HEK293 (cell line): ENCODE measurements around the gene TPM4.
A peak's percentile ranks its signal among the peaks of the same experiment; 100 is the strongest.

Experiments used
- CTCF ChIA-PET: fragments of 350-600 bp; formaldehyde crosslinking; extraction: SDS; loops from one replicate; lab custom pipeline; 2021; ENCODE audit warnings: antibody characterized with exemption; lab: Yijun Ruan, JAX
- POLR2A ChIA-PET: fragments of 300-600 bp; formaldehyde crosslinking; extraction: SDS; loops from one replicate; lab custom pipeline; 2020; ENCODE audit warnings: antibody characterized with exemption, inconsistent platforms; lab: Yijun Ruan, JAX
- H3K27ac ChIP-seq: fragments of 200-500 bp; sonication (Bioruptor generic); 2 replicates; pipeline ENCODE4 v1.5.1; 2014; ENCODE audit warnings: low read depth, low read length, control low read depth, inconsistent platforms; ENCODE audit errors: extremely low read depth
- H3K36me3 ChIP-seq, 2 experiments: fragments of 200-500 bp in 1 of 2; sonication (Bioruptor generic) in 1 of 2; 1 replicate in 1 of 2; 2 replicates in 1 of 2; pipeline ENCODE4 v1.5.1; 2014 to 2017; ENCODE audit warnings: inconsistent platforms in 2 of 2, low read length in 2 of 2; ENCODE audit not compliant: control insufficient read depth in 2 of 2, insufficient read depth in 1 of 2
- H3K4me1 ChIP-seq: fragments of 200-500 bp; sonication (Bioruptor generic); 2 replicates; pipeline ENCODE4 v1.5.1; 2014; ENCODE audit warnings: mild to moderate bottlenecking, low read length, inconsistent platforms; ENCODE audit not compliant: control insufficient read depth, insufficient read depth
- H3K4me3 ChIP-seq: 2 replicates; pipeline ENCODE4 v1.5.1; 2011; ENCODE audit warnings: low read depth, mild to moderate bottlenecking, control low read depth, low read length, moderate library complexity
- H3K9me3 ChIP-seq: fragments of 200-500 bp; sonication (Bioruptor generic); 2 replicates; pipeline ENCODE4 v1.5.1; 2014; ENCODE audit warnings: low read depth, low read length, inconsistent platforms; ENCODE audit not compliant: control insufficient read depth, insufficient read depth
- KLF1 ChIP-seq: fragments of 450-650 bp; formaldehyde crosslinking; IDR thresholded peaks from 2 replicates; pipeline ENCODE4 v1.5.1; 2016; ENCODE audit warnings: missing biosample characterization, missing genetic modification characterization
- PBX3 ChIP-seq: sonication (generic); formaldehyde crosslinking; IDR thresholded peaks from 2 replicates; pipeline ENCODE4 v1.8.1; 2022; ENCODE audit warnings: mild to moderate bottlenecking, moderate library complexity, missing genetic modification reagents
- ZBTB1 ChIP-seq: fragments of 450-650 bp; formaldehyde crosslinking; IDR thresholded peaks from 2 replicates; pipeline ENCODE4 v1.5.1; 2016; ENCODE audit warnings: missing biosample characterization, missing genetic modification characterization
- ZBTB6 ChIP-seq: fragments of 450-650 bp; formaldehyde crosslinking; IDR thresholded peaks from 2 replicates; pipeline ENCODE4 v1.5.1; 2017; ENCODE audit warnings: missing biosample characterization, missing genetic modification characterization
- ZNF121 ChIP-seq: fragments of 450-650 bp; formaldehyde crosslinking; IDR thresholded peaks from 2 replicates; pipeline ENCODE4 v1.5.1; 2016; ENCODE audit warnings: missing biosample characterization, missing genetic modification characterization
- ZNF155 ChIP-seq: fragments of 450-650 bp; formaldehyde crosslinking; IDR thresholded peaks from 2 replicates; pipeline ENCODE4 v1.5.1; 2016; ENCODE audit warnings: missing biosample characterization, missing genetic modification characterization
- ZNF157 ChIP-seq: fragments of 450-650 bp; formaldehyde crosslinking; IDR thresholded peaks from 2 replicates; pipeline ENCODE4 v1.5.1; 2016; ENCODE audit warnings: missing biosample characterization, missing genetic modification characterization
- ZNF175 ChIP-seq: fragments of 450-650 bp; formaldehyde crosslinking; IDR thresholded peaks from 2 replicates; pipeline ENCODE4 v1.5.1; 2016; ENCODE audit warnings: missing biosample characterization, missing genetic modification characterization
- ZNF292 ChIP-seq: fragments of 450-650 bp; formaldehyde crosslinking; IDR thresholded peaks from 2 replicates; pipeline ENCODE4 v1.5.1; 2016; ENCODE audit warnings: low read depth, missing biosample characterization, missing genetic modification characterization, borderline replicate concordance
- ZNF423 ChIP-seq: fragments of 450-650 bp; formaldehyde crosslinking; IDR thresholded peaks from 2 replicates; pipeline ENCODE4 v1.5.1; 2016; ENCODE audit warnings: missing biosample characterization, missing genetic modification characterization
- ZNF426 ChIP-seq: fragments of 450-650 bp; formaldehyde crosslinking; IDR thresholded peaks from 2 replicates; pipeline ENCODE4 v1.5.1; 2017; ENCODE audit warnings: missing biosample characterization, missing genetic modification characterization, mild to moderate bottlenecking, inconsistent platforms, moderate library complexity
- ZNF610 ChIP-seq: fragments of 450-650 bp; formaldehyde crosslinking; IDR thresholded peaks from 2 replicates; pipeline ENCODE4 v1.5.1; 2016; ENCODE audit warnings: missing biosample characterization, missing genetic modification characterization, borderline replicate concordance
- ZNF704 ChIP-seq: fragments of 450-650 bp; formaldehyde crosslinking; IDR thresholded peaks from 2 replicates; pipeline ENCODE4 v1.5.1; 2016; ENCODE audit warnings: missing biosample characterization, missing genetic modification characterization
- ZNF707 ChIP-seq: fragments of 450-650 bp; formaldehyde crosslinking; IDR thresholded peaks from 2 replicates; pipeline ENCODE4 v1.5.1; 2016; ENCODE audit warnings: missing biosample characterization, missing genetic modification characterization
- ZNF76 ChIP-seq: fragments of 450-650 bp; formaldehyde crosslinking; IDR thresholded peaks from 2 replicates; pipeline ENCODE4; 2016; ENCODE audit warnings: low read depth, missing biosample characterization, missing genetic modification characterization, borderline replicate concordance

TPM4 gene

GRCh38 chr19:16070366-16070990, 5.8 kb upstream of the TPM4 start:
- ChIA-PET POLR2A (interaction anchor here (0.7 kb wide), 1 partner anchor 92 kb away, joined by 4 read pairs; no protein-coding TSS in a partner anchor), CTCF (interaction anchor here (0.6 to 6.7 kb wide), 2 partner anchors 8 to 67 kb away, joined by 5 to 44 read pairs; no protein-coding TSS in a partner anchor)
- Histone ChIP-seq H3K27ac (no peak overlapping the region), H3K36me3 (no peaks in the 10 kb centered on the region), H3K9me3 (no peaks in the 10 kb centered on the region), H3K4me3 (no peak overlapping the region), H3K4me1 (no peaks in the 10 kb centered on the region)
- TF ChIP-seq ZNF704 (no peak), ZNF610 (tag by site-specific recombination) (no peak), KLF1 (tag by site-specific recombination) (peak; percentile 52; the same call in 1 of the 2 replicates), ZNF76 (tag by site-specific recombination) (no peak), PBX3 (no peak), ZNF157 (tag by site-specific recombination) (no peak)

GRCh38 chr19:16071072-16071691, 5.1 kb upstream of the TPM4 start:
- ChIA-PET POLR2A (interaction anchor here (0.7 kb wide), 1 partner anchor 91 kb away, joined by 4 read pairs; no protein-coding TSS in a partner anchor), CTCF (interaction anchor here (0.6 to 6.7 kb wide), 2 partner anchors 9 to 66 kb away, joined by 5 to 44 read pairs; no protein-coding TSS in a partner anchor)
- Histone ChIP-seq H3K4me1 (no peaks in the 10 kb centered on the region), H3K36me3 (no peaks in the 10 kb centered on the region), H3K4me3 (no peak overlapping the region), H3K9me3 (no peaks in the 10 kb centered on the region), H3K27ac (no peak overlapping the region)
- TF ChIP-seq KLF1 (tag by site-specific recombination) (no peak), ZNF704 (no peak), ZBTB1 (no peak), ZBTB6 (no peak), ZNF121 (tag by site-specific recombination) (0 out of 2 replicates have a peak, but pooled peaks have one; percentile 47)

- TF ChIP-seq ZNF426 (tag by site-specific recombination) (no peak), ZNF292 (tag by site-specific recombination) (no peak), ZNF155 (tag by site-specific recombination) (no peak), ZNF423 (tag by site-specific recombination) (no peak), ZNF175 (tag by site-specific recombination) (no peak), ZNF157 (tag by site-specific recombination) (no peak), ZNF707 (tag by site-specific recombination) (no peak)
- TF ChIP-seq, all 188 proteins: peak for 0
- ChIA-PET CTCF (interaction anchor here (0.5 to 6.7 kb wide), 5 partner anchors 11 to 112 kb away, joined by 3 to 44 read pairs (median 3); partner anchors contain the start of gene FAM32A), POLR2A (interaction anchor here (0.6 kb wide), 1 partner anchor 58 kb away, joined by 3 read pairs; no protein-coding TSS in a partner anchor)
- H3K4me3 ChIP-seq: no peak overlapping the region
- H3K27ac ChIP-seq: no peak overlapping the region
- peaks cover 4% of the 10 kb centered on the region for H3K4me1 ChIP-seq
- H3K9me3 ChIP-seq: no peaks in the 10 kb centered on the region
- H3K36me3 ChIP-seq: no peaks in the 10 kb centered on the region
Observed at GRCh38 chr19:16073481-16073880, 2.8 kb upstream of the TPM4 start.
